ENCODE measurements around the gene FAM89A. TPM values are rescaled to one million over a fixed set of nuclear protein-coding genes. Genes with fewer than 3 reads are reported as not detected.
A peak's percentile ranks its signal among the peaks of the same experiment; 100 is the strongest.

Gene FAM89A
- total and polyA plus RNA-seq, 9 of the 15 experiments (the other 6 are each of a cell fraction or from before 2014, with no cell fraction given), result 8.7 to 66.2 (median 43.3) TPM

GRCh38 chr1:231052777-231053176 is 12.7 kb upstream of the FAM89A start (continued):
- TF ChIP-seq MGA (IDR thresholded peaks at IDR 0.05), result peak; percentile 19; the same call in 1 of the 2 replicates
- TF ChIP-seq, protein P1, sequence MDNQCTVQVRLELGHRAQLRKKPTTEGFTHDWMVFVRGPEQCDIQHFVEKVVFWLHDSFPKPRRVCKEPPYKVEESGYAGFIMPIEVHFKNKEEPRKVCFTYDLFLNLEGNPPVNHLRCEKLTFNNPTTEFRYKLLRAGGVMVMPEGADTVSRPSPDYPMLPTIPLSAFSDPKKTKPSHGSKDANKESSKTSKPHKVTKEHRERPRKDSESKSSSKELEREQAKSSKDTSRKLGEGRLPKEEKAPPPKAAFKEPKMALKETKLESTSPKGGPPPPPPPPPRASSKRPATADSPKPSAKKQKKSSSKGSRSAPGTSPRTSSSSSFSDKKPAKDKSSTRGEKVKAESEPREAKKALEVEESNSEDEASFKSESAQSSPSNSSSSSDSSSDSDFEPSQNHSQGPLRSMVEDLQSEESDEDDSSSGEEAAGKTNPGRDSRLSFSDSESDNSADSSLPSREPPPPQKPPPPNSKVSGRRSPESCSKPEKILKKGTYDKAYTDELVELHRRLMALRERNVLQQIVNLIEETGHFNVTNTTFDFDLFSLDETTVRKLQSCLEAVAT (IDR thresholded peaks at IDR 0.05), result peak in 1 of 2 experiments; percentile 36; a peak in 1 of 4 replicates
- no peak for TF ChIP-seq GABPB2 (CRISPR knock-in tag; conservative IDR thresholded peaks at IDR 0.05)
- no peak for TF ChIP-seq TEAD1 (CRISPR knock-in tag; IDR thresholded peaks at IDR 0.05)
- no peak for TF ChIP-seq JUND (IDR thresholded peaks at IDR 0.05; ENCODE audit: borderline replicate concordance, low read depth, low read length)
- TF ChIP-seq JUND (tag; IDR thresholded peaks at IDR 0.05; ENCODE audit: borderline replicate concordance, low read depth, low read length), result peak; percentile 15; the same call in 1 of the 3 replicates
- TF ChIP-seq RBM15 (IDR thresholded peaks at IDR 0.05; ENCODE audit: insufficient read depth, low read length), result no peak
- TF ChIP-seq CXXC5 (CRISPR knock-in tag; IDR thresholded peaks at IDR 0.05), result peak; percentile 20; the same call in 1 of the 2 replicates
- TF ChIP-seq ZNF23 (CRISPR knock-in tag; IDR thresholded peaks at IDR 0.05), result 0 out of 2 replicates have a peak, but pooled peaks have one; percentile 11

Data from K562 (cell line).